Esophagus muscularis mucosa (tissue), 3 donors: Measurements from ENCODE around the gene CCDC87.

Experiments used
- CTCF ChIP-seq, 3 experiments: fragments of 200-600 bp in 2 of 3; fragments of 450-650 bp in 1 of 3; sonication (generic) in 2 of 3; IDR thresholded peaks; one replicate each; pipeline ENCODE4 v1.5.1; 2017 to 2019; ENCODE audit warnings: antibody characterized with exemption in 3 of 3, mild to moderate bottlenecking in 2 of 3, moderate library complexity in 1 of 3
- POLR2A ChIP-seq: fragments of 450-650 bp; IDR thresholded peaks from one replicate; pipeline ENCODE4 v1.6.1; 2017; ENCODE audit warnings: antibody characterized with exemption, moderate library complexity, mild to moderate bottlenecking, low read depth

DNA sequence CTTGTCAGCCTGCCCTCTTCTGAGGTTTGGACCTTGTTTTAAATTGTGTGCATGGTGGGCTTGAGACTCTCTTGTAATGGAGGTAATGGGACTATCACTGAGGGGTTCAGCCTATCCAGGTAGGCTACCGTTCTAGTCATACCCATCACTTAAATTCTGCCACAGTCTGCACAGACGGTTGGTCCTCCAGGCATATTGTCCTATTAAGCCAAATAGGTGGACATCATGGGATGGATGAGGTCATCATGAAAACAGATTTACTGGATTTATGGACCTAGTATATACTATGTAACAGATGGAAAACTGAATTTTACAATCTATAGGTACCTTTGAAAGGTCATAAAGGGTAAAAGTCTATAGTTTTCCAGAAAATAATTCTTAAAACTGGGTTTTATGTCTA, 36.5 kb upstream of the CCDC87 start:
- TF ChIP-seq CTCF (IDR thresholded peaks at IDR 0.05) = no peak
- no peak for TF ChIP-seq POLR2A
